Measurements from ENCODE around the gene LCN10.
A peak's percentile ranks its signal among the peaks of the same experiment; 100 is the strongest.

The LCN10 gene

DNA sequence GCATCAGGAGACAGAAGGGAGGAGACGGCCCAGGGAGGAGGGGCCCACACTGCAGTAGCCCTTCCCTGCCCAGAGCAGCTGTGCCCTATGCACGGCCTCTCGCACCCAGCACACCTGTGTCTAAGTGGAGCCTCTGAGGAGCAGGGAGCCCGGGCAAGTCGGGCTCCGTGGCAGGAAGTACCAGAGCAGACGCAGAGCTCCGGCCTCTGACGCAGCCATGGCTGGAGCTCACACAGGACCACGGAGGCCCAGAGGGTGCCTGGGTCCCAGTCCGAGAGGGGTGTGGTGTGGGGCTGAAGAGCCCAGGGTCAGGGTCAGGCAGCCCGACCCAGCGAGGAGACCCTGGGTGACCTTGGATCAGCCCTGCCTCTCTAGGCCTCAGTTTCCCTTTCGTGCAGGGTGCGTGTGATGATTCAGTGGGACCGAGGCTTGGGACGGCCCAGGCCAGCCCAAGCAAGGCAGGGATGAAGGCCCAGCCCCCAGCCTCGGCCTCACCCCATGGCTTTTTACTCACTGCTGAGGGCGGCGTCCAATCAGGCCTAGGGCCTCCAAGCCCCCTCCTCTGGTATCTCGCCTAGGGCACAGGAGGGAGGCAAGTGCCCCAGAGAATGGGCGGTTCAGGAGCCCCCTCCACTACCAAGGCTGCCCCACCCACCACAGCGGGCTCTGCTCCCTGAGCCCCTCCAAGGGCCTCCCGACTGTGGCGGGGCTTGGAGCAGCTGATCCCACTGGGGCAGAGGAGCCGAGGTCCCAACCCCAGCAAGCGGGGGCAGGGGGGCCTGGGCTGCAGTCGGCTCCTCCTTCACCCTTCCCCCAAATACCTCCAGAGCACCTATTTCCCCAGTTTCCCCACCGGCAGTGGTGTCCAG lies 51.2 kb downstream of the LCN10 start:
- in situ Hi-C loops (cut with MboI; ENCODE audit: low sequenced_read_pairs, unreplicated experiment): no loop called here
- TF ChIP-seq, protein P1, sequence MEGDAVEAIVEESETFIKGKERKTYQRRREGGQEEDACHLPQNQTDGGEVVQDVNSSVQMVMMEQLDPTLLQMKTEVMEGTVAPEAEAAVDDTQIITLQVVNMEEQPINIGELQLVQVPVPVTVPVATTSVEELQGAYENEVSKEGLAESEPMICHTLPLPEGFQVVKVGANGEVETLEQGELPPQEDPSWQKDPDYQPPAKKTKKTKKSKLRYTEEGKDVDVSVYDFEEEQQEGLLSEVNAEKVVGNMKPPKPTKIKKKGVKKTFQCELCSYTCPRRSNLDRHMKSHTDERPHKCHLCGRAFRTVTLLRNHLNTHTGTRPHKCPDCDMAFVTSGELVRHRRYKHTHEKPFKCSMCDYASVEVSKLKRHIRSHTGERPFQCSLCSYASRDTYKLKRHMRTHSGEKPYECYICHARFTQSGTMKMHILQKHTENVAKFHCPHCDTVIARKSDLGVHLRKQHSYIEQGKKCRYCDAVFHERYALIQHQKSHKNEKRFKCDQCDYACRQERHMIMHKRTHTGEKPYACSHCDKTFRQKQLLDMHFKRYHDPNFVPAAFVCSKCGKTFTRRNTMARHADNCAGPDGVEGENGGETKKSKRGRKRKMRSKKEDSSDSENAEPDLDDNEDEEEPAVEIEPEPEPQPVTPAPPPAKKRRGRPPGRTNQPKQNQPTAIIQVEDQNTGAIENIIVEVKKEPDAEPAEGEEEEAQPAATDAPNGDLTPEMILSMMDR (IDR thresholded peaks at IDR 0.05; ENCODE audit: borderline replicate concordance, control extremely low read depth, extremely low read depth, insufficient read depth, missing control alignments): no peak
- DNase-seq (ENCODE audit: low spot score): no peak

DNA sequence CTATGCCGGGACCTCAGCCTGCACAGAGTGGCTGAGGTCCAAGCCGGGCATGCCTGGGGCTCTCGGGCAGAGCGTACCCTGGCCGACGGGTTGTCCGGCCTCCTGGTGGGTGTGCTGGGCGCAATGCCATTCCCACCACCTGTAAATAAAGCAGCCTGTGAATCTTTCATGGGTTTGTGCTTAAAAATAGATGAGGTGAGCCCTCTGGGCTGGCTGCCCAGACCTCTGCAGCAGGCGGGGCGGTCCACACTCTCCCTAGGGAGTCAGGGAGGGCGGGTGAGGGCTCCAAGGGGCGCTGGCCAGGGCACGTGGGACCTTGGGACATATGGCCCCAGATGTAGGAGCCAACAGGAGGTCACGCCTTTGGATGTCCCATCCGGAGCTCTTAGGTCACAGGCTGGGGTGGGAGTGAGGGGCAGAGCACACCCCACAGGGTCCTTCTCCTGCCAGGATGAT lies 51.9 kb downstream of the LCN10 start:
- no peak for DNase-seq (ENCODE audit: low spot score)
- in situ Hi-C loops (cut with MboI; ENCODE audit: low sequenced_read_pairs, unreplicated experiment): no loop called here
- TF ChIP-seq, protein P1 (IDR thresholded peaks at IDR 0.05; ENCODE audit: borderline replicate concordance, control extremely low read depth, extremely low read depth, insufficient read depth, missing control alignments): no peak

DNA sequence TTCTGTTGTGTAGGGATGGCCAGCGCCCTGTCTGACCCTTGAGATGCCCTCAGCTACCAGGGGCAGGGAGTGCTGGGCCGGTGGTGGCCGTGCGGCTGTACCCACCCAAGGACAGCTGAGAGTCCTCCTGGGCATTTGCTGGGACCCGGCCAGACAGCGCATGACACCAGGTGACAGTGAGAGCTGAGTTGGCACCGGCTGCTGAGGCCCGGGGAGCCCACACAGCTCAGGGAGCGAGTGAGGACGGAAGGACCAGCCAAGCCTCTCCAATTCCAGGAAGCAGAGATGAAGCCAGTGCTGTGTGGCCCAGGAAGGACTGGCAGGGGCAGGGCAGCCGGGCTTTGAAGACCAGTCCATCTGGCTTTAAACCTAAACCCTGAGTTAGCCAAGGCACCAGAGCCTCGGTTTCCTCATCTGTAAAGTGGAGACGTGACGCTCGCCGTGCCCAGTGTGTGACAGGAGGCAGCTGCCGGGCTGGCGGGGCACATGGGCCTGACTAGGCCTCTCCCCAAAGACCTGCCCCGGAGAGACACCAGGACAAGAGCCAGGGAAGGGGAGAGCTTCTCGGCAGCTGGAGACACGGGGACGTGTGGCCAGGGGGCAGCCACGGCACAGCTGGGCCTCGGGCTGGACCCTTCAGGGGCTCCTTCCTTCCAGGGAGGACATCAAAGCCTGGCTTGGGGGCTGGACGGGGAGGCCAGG lies 52.5 kb downstream of the LCN10 start:
- in situ Hi-C loops (cut with MboI; ENCODE audit: low sequenced_read_pairs, unreplicated experiment): no loop called here
- DNase-seq (ENCODE audit: low spot score): no peak
- TF ChIP-seq, protein P1 (IDR thresholded peaks at IDR 0.05; ENCODE audit: borderline replicate concordance, control extremely low read depth, extremely low read depth, insufficient read depth, missing control alignments): no peak

DNA sequence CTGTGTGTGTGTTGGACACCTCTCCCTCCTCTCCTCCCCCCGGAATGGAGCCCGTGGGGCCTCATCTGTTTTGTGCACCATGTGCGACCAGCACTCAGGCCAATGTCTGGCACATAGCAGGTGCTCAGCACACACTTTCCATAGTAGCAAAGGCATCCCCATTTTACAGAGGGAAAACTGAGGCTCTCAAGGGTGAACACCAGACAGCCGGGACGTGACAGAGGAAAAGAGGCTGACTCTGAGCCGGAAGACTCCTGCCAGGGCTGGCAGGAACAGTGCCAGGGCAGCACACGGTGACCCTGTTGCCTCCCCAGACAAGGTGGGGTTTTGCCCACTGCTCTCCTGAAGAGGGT lies 53.7 kb downstream of the LCN10 start:
- in situ Hi-C loops (cut with MboI; ENCODE audit: low sequenced_read_pairs, unreplicated experiment): no loop called here
- TF ChIP-seq, protein P1 (IDR thresholded peaks at IDR 0.05; ENCODE audit: borderline replicate concordance, control extremely low read depth, extremely low read depth, insufficient read depth, missing control alignments): no peak
- no peak for DNase-seq (ENCODE audit: low spot score)

DNA sequence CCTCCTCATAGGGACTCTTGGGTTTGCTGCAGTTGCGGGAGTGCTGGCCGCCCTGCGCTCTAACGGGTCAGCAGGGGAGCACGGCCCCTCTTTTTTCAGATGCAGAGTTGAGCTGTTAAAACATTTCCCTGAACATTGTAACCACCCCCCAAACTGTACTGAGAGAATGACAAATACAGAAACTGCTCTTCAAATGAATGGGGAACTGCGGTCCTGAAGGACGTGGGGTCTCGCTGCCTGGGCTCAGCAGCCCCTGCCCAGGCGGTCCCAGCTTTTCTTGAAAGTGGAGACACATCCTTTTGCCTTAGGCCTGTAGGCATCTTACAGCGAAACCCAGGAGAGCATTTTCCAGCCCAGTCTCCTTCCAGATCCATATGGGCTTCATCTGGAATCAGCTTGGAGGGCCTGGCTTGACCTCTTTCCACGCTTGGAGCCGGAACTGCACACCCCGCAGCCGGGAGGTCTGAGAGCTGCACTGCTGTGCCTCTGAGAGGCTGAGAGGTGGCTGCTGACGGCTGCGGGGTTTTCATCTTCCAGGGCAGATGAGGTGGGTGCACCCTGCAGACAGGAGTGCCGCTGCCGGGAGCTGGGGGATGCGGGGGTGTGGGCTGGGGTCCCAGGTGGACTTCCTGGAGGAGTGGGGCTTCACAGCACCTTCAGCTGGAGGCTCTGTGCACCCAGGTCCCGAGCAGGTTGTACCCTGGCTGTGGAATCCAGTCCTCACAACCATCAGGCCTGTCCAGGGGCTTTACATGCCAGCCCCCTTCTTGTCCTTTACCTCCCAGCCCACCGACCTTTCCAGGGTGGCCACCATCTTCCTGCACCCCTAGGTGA lies 54.2 kb downstream of the LCN10 start:
- DNase-seq (ENCODE audit: low spot score): peak; percentile 81
- TF ChIP-seq, protein P1 (IDR thresholded peaks at IDR 0.05; ENCODE audit: borderline replicate concordance, control extremely low read depth, extremely low read depth, insufficient read depth, missing control alignments): no peak
- in situ Hi-C loops (cut with MboI; ENCODE audit: low sequenced_read_pairs, unreplicated experiment): no loop called here

Measured in GM13976 (cell line).